ENCODE data around the gene CASR.

Gene CASR

GRCh38 chr3:122247825-122248185 is 64.3 kb downstream of the CASR start:
- TF ChIP-seq CTCF (conservative IDR thresholded peaks at IDR 0.05), result no peak
- H3K27ac ChIP-seq, result no peak overlapping the region

- no peak for TF ChIP-seq CTCF (conservative IDR thresholded peaks at IDR 0.05)
- no peak overlapping the region for H3K27ac ChIP-seq
These were observed 68.0 kb downstream of the CASR start for GRCh38 chr3:122251428-122251827.

GRCh38 chr3:122253581-122253980 is 70.1 kb downstream of the CASR start:
- no peak overlapping the region for H3K27ac ChIP-seq
- TF ChIP-seq CTCF (conservative IDR thresholded peaks at IDR 0.05), result no peak

GRCh38 chr3:122255757-122256439 is 72.4 kb downstream of the CASR start:
- no peak overlapping the region for H3K27ac ChIP-seq
- TF ChIP-seq CTCF (conservative IDR thresholded peaks at IDR 0.05), result no peak

GRCh38 chr3:122257644-122258364 is 74.3 kb downstream of the CASR start:
- TF ChIP-seq CTCF (conservative IDR thresholded peaks at IDR 0.05), result no peak

GRCh38 chr3:122258757-122259371 is 75.4 kb downstream of the CASR start:
- no peak overlapping the region for H3K27ac ChIP-seq
- TF ChIP-seq CTCF (conservative IDR thresholded peaks at IDR 0.05), result peak; percentile 83

More at GRCh38 chr3:122257644-122258364, 74.3 kb downstream of the CASR start:
- no peak overlapping the region for H3K27ac ChIP-seq

GRCh38 chr3:122260206-122260605 is 76.7 kb downstream of the CASR start:
- no peak for TF ChIP-seq CTCF (conservative IDR thresholded peaks at IDR 0.05)
- no peak overlapping the region for H3K27ac ChIP-seq

All from VCaP (cell line).